ENCODE results near the gene NEURL1B.
A peak's percentile ranks its signal among the peaks of the same experiment; 100 is the strongest.
"Not testable (repeated sequence)": the region's sequence is repeated elsewhere in the genome, so short reads cannot be mapped to it uniquely, and the experiment has no call there.

The NEURL1B gene

DNA sequence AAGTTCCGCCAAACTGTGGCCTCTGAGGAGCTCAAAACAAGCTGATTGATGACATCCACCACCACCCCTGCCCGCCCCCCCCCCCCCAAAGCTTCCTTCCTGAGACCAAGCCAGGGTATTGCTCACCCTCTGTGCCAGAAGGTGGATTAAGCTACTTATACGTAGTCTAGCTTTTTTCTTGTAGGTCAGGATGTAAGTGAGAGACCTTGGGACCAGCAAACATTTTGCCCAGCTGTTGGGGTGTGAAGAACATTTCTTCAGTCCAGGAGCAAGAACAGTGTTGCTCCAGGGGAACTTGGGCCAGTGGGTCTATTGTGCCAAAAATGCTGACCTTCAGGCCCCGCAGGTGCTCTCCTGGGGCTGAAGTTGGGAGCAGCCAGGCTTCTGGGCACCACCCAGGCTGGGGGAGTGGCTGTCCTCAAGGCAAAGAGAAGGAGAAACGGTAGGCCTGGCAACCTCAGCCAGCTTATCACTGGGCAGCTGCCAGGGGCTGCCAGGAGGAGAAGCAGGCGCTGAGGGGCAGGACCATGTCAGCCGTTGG lies 18.0 kb downstream of the NEURL1B start:
- no peak for DNase-seq

- no peak for DNase-seq
Observed at GRCh38 chr5:172659570-172659908, 18.5 kb downstream of the NEURL1B start.

DNA sequence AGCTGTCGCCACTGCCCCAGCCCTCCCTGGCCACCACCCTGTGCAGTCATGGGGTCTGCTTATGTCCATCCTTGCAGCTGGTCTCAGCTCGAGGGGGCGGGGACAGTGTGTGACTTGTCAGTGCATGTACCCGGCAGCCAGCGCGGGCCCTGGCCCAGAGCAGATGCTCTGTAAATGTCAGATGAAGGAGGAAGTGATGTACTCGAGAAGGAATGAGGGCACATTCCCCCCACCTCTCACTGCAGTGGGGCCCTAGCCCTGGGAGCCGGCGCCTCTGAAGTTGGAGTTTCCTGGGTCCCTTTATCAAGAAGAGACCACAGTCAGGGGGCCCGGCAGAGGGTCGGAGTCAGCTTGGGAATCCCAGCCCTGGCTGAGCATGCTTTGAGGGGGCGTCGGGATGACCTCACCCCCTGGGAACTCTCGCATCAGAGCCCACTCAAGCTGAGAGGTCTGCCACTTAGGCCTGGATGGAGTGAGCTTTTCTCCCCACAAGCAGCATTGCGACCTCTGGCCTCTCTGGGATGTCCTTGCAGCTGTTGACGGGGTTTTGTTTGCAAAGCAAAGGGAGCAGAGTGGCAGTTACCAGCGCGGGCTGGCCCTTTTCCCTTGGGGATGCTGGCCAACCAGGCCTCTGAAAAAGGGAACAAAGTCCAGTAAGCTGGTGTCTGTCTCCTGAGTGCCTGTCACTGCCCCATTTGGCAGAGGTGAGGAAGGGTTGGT lies 19.0 kb downstream of the NEURL1B start:
- DNase-seq: peak; percentile 82

DNA sequence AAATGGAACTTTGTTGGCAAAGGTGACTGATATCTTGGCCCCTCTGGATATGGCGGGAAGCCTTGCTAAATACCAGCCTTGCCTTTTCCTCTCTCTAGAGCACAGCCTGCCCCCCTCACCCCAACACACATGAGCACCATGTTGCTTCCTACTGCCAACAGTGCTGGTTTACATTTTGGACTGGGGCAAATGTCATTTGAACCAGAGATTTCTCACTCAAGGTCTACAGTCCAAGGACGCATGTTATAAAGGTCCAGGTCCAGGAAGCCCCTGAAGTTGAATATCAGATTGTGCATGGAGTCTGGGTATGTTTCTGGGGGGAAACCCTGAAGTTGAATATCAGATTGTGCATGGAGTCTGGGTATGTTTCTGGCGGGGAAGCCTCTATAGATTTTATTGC lies 19.9 kb downstream of the NEURL1B start:
- DNase-seq: no peak

DNA sequence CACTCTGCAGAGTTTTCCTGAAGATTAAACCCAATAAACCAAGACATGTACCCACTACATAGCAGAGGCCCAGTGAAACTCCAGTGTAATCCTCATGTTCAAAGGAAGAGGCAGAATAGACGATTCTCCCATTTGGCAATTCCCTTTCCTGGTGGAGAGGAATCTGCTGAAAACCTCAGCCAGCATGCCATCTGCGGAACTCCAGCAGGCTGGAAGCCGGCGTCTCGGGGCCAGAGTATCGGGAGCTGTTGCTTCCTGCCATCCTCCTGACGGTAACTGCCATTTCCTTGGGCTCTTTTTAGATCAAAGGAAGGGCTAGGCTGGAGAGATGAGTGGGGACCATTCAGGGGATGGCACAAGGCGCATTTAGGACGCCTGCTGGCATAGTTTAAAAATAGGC lies 20.5 kb downstream of the NEURL1B start:
- no peak for DNase-seq

GRCh38 chr5:172662596-172662995 lies 21.5 kb downstream of the NEURL1B start:
- DNase-seq: no peak

DNA sequence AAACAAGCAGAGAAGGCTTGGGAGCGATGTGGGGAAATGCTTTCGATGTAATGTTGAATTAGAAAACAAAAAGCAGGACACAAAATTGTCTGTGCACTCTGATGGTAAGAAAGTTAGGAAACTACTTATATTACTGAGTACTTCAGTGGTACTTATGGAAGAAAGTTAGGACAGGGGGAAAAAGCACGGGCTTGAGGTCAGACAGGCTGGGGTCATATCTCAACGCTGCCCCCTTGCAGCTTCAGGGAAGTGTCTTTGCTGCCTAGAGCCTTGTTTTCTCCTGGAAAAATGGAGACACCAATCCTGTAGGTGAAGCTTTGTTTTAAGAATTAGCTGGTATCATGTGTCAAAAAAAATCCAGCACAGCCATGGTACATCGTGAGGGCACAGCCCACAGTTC lies 23.0 kb downstream of the NEURL1B start:
- DNase-seq: no peak

DNA sequence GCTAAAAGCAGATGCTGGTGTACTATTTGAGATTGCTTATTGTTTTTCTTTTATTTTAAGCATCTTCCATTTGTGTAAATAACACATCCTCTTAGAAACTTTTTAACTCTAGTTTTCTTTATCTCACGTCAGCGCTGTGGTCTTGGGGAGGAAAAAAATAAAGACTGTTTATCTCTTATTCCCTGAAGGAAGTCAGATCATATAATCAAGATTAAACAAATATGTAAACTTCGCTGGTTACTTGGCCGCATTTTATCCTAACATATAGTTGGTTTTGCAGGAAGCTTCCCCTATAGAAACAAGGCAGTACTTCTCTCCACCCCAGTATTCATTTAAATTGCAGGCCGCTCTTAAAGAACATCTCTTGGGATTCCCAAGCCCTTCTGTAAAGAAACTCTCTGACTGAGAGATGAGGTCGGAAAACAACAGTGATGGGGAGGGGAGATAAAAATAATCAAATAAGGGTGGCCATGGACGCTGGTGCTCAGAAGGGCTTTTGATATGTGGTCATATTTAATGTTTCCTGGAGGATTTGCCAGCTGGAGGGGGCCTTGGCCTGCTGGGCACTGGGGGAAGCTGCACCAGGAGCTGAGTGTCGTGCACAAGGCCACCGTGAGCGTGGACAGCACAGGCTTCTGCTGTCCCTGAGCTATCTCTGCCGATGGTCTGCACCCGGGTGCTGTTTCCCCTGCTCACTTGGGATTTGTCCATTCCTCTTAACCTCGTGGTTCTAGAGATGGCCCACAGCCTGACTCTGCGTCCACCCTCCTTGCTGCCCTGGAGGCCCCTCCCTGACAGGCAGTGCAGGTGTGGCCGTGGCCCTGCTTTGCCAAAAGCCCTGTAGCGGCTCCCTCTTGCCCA lies 23.8 kb downstream of the NEURL1B start:
- no peak for DNase-seq

- no peak for DNase-seq
Observed at GRCh38 chr5:172666251-172666650, 25.2 kb downstream of the NEURL1B start.

GRCh38 chr5:172667786-172668593 lies 26.9 kb downstream of the NEURL1B start:
- no peak for DNase-seq

- DNase-seq: peak; percentile 59
Observed at GRCh38 chr5:172668594-172669071, 27.6 kb downstream of the NEURL1B start.

- no peak for DNase-seq
Observed at GRCh38 chr5:172669386-172670004, 28.4 kb downstream of the NEURL1B start.

- DNase-seq: no peak
Observed at GRCh38 chr5:172670005-172670402, 28.9 kb downstream of the NEURL1B start.

DNA sequence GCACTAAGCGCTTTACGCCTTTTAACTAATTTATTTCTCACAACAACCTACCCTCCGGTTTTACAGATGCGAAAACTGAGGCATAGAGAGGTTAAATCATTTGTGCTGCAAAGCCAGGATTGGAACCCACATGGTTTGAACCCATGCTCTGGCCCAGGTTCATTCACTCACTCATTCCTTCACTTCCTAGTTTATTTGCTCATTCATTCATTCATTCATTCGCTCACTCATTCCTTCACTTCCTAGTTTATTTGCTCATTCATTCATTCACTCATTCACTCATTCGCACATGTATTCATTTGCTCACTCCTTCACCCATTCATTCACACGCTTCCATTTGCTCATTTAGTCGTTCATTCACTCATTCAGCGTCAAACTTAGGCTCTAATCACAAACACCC lies 29.4 kb downstream of the NEURL1B start:
- no peak for DNase-seq

DNA sequence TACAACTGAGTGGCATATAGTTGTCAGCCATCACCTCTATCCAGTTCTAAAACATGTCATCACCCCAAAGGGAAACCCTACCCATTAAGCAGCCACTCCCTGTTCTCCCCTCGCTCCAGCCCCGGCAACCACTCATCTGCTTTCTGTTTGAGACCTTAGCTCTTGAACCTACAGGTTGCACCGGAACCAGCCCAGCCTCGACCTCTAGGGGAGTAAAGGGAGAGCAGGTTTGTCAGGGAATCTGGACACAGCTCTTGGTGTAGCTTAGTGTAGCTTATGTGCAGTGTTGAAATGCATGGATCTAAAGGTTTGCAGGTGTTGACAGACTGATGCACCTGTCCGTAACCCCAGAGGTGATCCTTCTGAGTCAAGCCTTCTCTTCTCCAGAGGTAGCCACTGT lies 30.0 kb downstream of the NEURL1B start:
- DNase-seq: no peak

- no peak for DNase-seq
Observed at GRCh38 chr5:172672681-172673080, 31.6 kb downstream of the NEURL1B start.

GRCh38 chr5:172674155-172674554 lies 33.1 kb downstream of the NEURL1B start:
- DNase-seq: no peak

DNA sequence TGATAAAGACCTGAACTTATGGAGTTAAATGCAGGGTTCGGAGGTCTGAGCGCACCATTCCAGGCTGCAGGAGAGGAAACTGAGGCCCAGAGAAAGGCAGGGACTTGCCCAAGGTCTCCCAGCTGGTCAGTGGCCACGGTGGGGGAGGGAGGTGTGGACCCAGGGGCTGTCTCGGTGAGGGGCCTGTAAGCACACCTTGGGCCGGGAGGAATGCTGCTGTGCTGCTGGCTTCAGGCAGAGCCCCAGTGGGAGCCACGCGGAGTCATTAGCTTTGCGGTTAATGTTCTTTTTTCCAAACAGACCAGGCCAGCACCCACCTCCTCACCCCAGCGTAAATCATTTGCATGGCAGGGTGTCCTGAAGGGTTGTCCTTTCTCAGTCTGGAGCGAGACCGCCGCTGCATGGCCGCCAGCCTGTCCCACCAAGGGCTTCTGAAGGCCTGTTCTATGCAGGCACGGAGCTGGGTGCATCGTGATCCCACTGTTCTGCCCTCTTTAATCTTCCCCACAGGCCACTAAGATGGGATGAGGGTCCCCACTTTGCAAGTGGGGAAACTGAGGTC lies 35.9 kb downstream of the NEURL1B start:
- no peak for DNase-seq

DNA sequence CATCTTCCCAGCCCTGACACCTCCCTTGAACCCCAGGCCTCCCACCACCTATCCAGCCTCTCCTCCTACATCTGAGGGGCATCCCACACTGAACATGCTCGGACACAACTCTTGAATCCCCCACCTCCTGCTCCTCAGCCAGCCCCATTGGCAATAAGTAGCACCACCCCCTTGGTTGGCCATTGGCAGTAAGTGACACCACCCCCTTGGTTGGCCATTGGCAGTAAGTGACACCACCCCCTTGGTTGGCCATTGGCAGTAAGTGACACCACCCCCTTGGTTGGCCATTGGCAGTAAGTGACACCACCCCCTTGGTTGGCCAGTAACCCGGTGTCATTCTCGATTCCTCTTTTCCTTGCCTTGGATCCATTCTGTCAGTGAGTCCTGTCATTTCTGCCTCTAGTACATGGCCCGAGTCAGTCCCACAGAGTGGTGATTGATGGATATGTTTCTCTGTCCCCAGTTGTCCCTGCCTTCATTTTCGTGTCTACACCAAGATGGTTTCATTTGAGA lies 37.4 kb downstream of the NEURL1B start:
- DNase-seq: not testable (repeated sequence)

DNA sequence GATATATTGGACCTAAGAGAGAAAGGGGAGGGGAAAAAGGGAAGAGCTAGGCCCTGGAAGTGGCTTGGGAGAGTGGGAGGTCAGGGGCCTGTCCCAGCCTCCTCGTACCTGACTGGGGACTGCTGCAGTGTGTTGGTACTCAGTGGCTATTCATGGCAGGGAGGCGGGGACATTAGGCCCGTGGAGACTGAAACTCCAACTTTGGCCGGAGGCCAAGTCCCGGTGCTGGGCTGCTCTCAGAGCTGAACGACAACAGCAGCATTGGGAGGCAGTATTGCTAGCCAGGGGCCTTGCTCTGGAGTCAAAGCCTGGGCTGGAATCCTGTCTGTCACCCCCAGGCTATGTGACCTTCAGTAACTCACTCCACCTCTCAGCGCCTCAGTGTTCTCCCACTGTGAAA lies 37.8 kb downstream of the NEURL1B start:
- DNase-seq: peak; percentile 62

- no peak for DNase-seq
Observed at GRCh38 chr5:172679628-172680212, 38.7 kb downstream of the NEURL1B start.

- DNase-seq: no peak
Observed at GRCh38 chr5:172680921-172681320, 39.9 kb downstream of the NEURL1B start.

Data from femur (tissue), 1 donor.